Fibroblast of pulmonary artery (primary cell): Measurements from ENCODE around the gene DYNC2H1.
A peak's percentile ranks its signal among the peaks of the same experiment; 100 is the strongest.

Source experiments
- DNase-seq: peaks from one replicate; pipeline ENCODE4 v3.0.0-alpha.2; 2010; ENCODE audit warnings: low read depth
- H3K4me3 ChIP-seq: replicated peaks from 2 replicates; pipeline ENCODE4 v1.5.1; 2011; ENCODE audit warnings: low read depth, mild to moderate bottlenecking, control low read depth, low read length, moderate library complexity
- CTCF ChIP-seq: IDR thresholded peaks from 2 replicates; pipeline ENCODE4 v1.5.1; 2011; ENCODE audit warnings: mild to moderate bottlenecking, control low read depth, low read length, inconsistent platforms; ENCODE audit errors: missing control alignments

DYNC2H1 gene

GRCh38 chr11:103406357-103406756, 297.1 kb downstream of the DYNC2H1 start:
- no peak for DNase-seq
- TF ChIP-seq CTCF, result no peak
- no peak overlapping the region for H3K4me3 ChIP-seq

- no peak for DNase-seq
- H3K4me3 ChIP-seq, result no peak overlapping the region
- TF ChIP-seq CTCF, result no peak
These were observed 298.4 kb downstream of the DYNC2H1 start for GRCh38 chr11:103407641-103408040.

GRCh38 chr11:103413266-103413888, 304.2 kb downstream of the DYNC2H1 start:
- no peak overlapping the region for H3K4me3 ChIP-seq
- DNase-seq, result no peak
- no peak for TF ChIP-seq CTCF

GRCh38 chr11:103418014-103418413, 308.8 kb downstream of the DYNC2H1 start:
- no peak for DNase-seq
- no peak overlapping the region for H3K4me3 ChIP-seq
- no peak for TF ChIP-seq CTCF

GRCh38 chr11:103420593-103420992, 311.4 kb downstream of the DYNC2H1 start:
- no peak for TF ChIP-seq CTCF
- H3K4me3 ChIP-seq, result no peak overlapping the region
- DNase-seq, result peak; percentile 45

GRCh38 chr11:103433386-103434072, 324.3 kb downstream of the DYNC2H1 start:
- H3K4me3 ChIP-seq, result no peak overlapping the region
- no peak for TF ChIP-seq CTCF
- peak; percentile 55 for DNase-seq

- no peak for TF ChIP-seq CTCF
These were observed 324.8 kb downstream of the DYNC2H1 start for GRCh38 chr11:103434073-103434411.

More at GRCh38 chr11:103434073-103434411, 324.8 kb downstream of the DYNC2H1 start:
- DNase-seq, result no peak
- no peak overlapping the region for H3K4me3 ChIP-seq
